GM23248 (cell line): Measurements from ENCODE around the gene USP2. TPM values are rescaled to one million over a fixed set of nuclear protein-coding genes. Genes with fewer than 3 reads are reported as not detected.
A peak's percentile ranks its signal among the peaks of the same experiment; 100 is the strongest.

Experiments used
- DNase-seq: peaks from one replicate; pipeline ENCODE4 v3.0.0-alpha.2; 2015
- H2AFZ ChIP-seq: fragments of 200-600 bp; sonication (generic); 2 replicates; pipeline ENCODE4 v1.6.1; 2016; ENCODE audit warnings: antibody characterized with exemption
- H3F3A ChIP-seq: fragments of 200-600 bp; sonication (generic); 2 replicates; pipeline ENCODE4 v1.6.1; 2016; ENCODE audit warnings: mild to moderate bottlenecking, antibody characterized with exemption, mixed run types; ENCODE audit not compliant: insufficient read depth
- H3K27ac ChIP-seq: fragments of 200-600 bp; sonication (generic); 2 replicates; pipeline ENCODE4 v1.5.1; 2016; ENCODE audit warnings: mild to moderate bottlenecking
- H3K27me3 ChIP-seq: fragments of 200-600 bp; sonication (generic); replicated peaks from 2 replicates; pipeline ENCODE4 v1.6.1; 2016; ENCODE audit warnings: mild to moderate bottlenecking; ENCODE audit not compliant: insufficient read depth
- H3K36me3 ChIP-seq: fragments of 200-600 bp; sonication (generic); 2 replicates; pipeline ENCODE4 v1.6.1; 2016; ENCODE audit warnings: low read depth, mild to moderate bottlenecking
- H3K4me1 ChIP-seq: fragments of 200-600 bp; sonication (generic); 2 replicates; pipeline ENCODE4 v1.6.1; 2016; ENCODE audit warnings: mild to moderate bottlenecking; ENCODE audit not compliant: insufficient read depth
- H3K4me2 ChIP-seq: fragments of 200-600 bp; sonication (generic); one replicate; pipeline ENCODE4 v1.6.1; 2016; ENCODE audit warnings: mild to moderate bottlenecking; ENCODE audit not compliant: unreplicated experiment
- H3K4me3 ChIP-seq: fragments of 200-600 bp; sonication (generic); 2 replicates; pipeline ENCODE4 v1.5.1; 2016; ENCODE audit warnings: mild to moderate bottlenecking
- H3K79me2 ChIP-seq: fragments of 200-600 bp; sonication (generic); 2 replicates; pipeline ENCODE4 v1.6.1; 2016; ENCODE audit warnings: mild to moderate bottlenecking; ENCODE audit not compliant: insufficient read depth
- H3K9ac ChIP-seq: fragments of 200-600 bp; sonication (generic); 2 replicates; pipeline ENCODE4 v1.6.1; 2016; ENCODE audit warnings: mild to moderate bottlenecking
- H3K9me2 ChIP-seq: fragments of 200-600 bp; sonication (generic); 2 replicates; pipeline ENCODE4 v1.6.1; 2016; ENCODE audit warnings: mixed run types, mild to moderate bottlenecking, moderate library complexity; ENCODE audit not compliant: insufficient read depth
- H3K9me3 ChIP-seq: fragments of 200-600 bp; sonication (generic); one replicate; pipeline ENCODE4 v1.6.1; 2017; ENCODE audit warnings: low read depth
- H4K20me1 ChIP-seq: fragments of 200-600 bp; sonication (generic); 2 replicates; pipeline ENCODE4 v1.6.0; 2016; ENCODE audit not compliant: insufficient read depth
- EZH2 ChIP-seq: fragments of 200-600 bp; sonication (generic); IDR thresholded peaks from 2 replicates; pipeline ENCODE4 v1.6.1; 2018; ENCODE audit warnings: antibody characterized with exemption, mild to moderate bottlenecking; ENCODE audit not compliant: insufficient read depth, poor library complexity, severe bottlenecking
- EZH2phosphoT487 ChIP-seq: fragments of 200-600 bp; sonication (generic); IDR thresholded peaks from 2 replicates; pipeline ENCODE4 v1.6.1; 2018; ENCODE audit warnings: antibody characterized with exemption, moderate library complexity, mild to moderate bottlenecking, low read depth; ENCODE audit not compliant: insufficient read depth
- WGBS, 2 experiments: methylation state at CpG; one replicate each; pipeline ENCODE4 v1.1.6; 2015 to 2017; ENCODE audit warnings: low lambda C conversion rate in 2 of 2, low coverage in 1 of 2; ENCODE audit errors: missing lambda C conversion rate in 2 of 2; 5-methylcytosine and 5-hydroxymethylcytosine counted together
- in situ Hi-C: fragments of 300-500 bp; cut with MboI; formaldehyde crosslinking; loops from 2 replicates; pipeline ENCODE4 v1.15.0; 2020
- microRNA-seq: library from miRNA; unstranded; fragments of <30 nt; microRNA quantifications from one replicate; pipeline ENCODE4, GENCODE V29; 2016; ENCODE audit warnings: borderline number of aligned reads
- polyA plus RNA-seq: library from polyadenylated mRNA; unstranded; fragments of >200 nt; fragmentation: Nextera tagmentation; extraction: Ambion mirVana; gene quantifications from 2 replicates; pipeline ENCODE4 v1.2.1, GENCODE V29; 2016
- small RNA-seq: library from RNA; depleted of rRNA; stranded (forward); fragments of <200 nt; gene quantifications from one replicate; pipeline ENCODE3, GENCODE V24; 2014; ENCODE audit warnings: low read depth, low replicate concordance
- total RNA-seq: library from RNA; depleted of rRNA; stranded (reverse); fragments of >200 nt; shearing (Covaris generic); gene quantifications from 2 replicates; pipeline ENCODE4 v1.2.3, GENCODE V29; 2014; rRNA removed

USP2 gene
- total and polyA plus RNA-seq, 2 experiments from 2014 or later: 0.33 TPM; not detected in 1

DNA sequence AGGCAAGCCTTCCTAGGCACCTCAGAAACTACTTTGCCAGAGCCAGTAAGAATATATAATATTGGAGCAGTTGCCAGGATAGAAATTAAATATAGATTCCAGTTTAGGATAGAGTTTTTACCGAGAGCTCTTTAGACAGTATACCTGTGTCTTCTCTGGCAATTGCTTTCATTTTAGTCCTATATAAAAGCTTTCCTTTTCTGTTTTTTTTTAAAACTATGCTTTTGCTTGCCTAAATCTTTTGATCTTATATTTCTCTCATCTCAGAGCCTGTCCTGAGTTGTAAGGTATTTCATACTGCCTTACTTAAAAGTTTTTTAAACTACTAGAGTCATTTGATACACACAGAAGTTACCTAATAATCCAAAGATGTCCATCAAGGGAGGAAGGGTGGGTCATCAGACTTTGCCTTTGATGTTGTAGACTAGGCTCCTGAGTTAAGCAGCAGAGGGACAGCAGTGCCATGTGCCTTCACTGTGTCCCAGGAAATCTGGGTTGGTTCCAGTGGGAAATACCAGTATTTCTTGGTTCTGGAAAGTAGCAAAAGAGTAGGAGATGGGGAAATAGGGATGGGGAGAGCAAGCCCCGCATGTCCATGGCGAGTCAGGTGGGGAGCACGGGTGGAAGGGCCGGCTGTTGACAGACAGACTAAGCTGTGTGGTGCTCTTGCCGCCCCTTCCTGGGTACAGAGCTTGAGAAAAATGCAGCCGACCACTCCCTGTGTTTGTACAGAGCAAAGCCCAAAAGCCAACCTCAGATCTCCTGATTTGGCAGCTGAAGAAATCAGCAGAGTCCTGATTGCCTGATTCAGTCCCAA lies 75.7 kb downstream of the USP2 start:
- no peaks in the 10 kb centered on the region for H3K9me3 ChIP-seq
- no peak overlapping the region for H3K9ac ChIP-seq
- H3K4me1 ChIP-seq: peaks cover 8% of the 10 kb centered on the region; the same call in 1 of the 2 replicates
- no peaks in the 10 kb centered on the region for H3K79me2 ChIP-seq
- 0 out of 2 replicates have a peak, but pooled peaks cover 17% of the 10 kb centered on the region for H3F3A ChIP-seq
- no peak overlapping the region for H3K4me3 ChIP-seq
- H3K27ac ChIP-seq: 0 out of 2 replicates have a peak overlapping the region, but pooled peaks have one; percentile 19
- H3K4me2 ChIP-seq: no peak overlapping the region
- peaks cover 24% of the 10 kb centered on the region for H3K36me3 ChIP-seq
- TF ChIP-seq EZH2phosphoT487 (no peak), EZH2 (no peak)
- WGBS, 2 experiments: 95 to 100% methylated on average over 7 of the region's 7 CpGs
- no peaks in the 10 kb centered on the region for H3K27me3 ChIP-seq
- H4K20me1 ChIP-seq: no peaks in the 10 kb centered on the region
- no peak overlapping the region for H2AFZ ChIP-seq
- in situ Hi-C loops: no loop called here
- DNase-seq: no peak
- no peaks in the 10 kb centered on the region for H3K9me2 ChIP-seq

Small RNA genes lying within 50 kb of the gene (microRNA-seq; reads per million reads assigned to microRNA genes)
- gene MIR6756: not detected

Small RNA genes lying within 50 kb of the gene (small RNA-seq; reads per million reads assigned to genes)
- gene AP003396.4 (not detected), gene RF01225 (not detected)

Other genes starting within 250 kb of the USP2 start
- not detected in 2 replicates for gene ABCG4, start 232.6 kb downstream of the USP2 start, total RNA-seq
- 0.06 and 0.14 TPM in 2 replicates for gene ABCG4, start 232.6 kb downstream of the USP2 start, polyA plus RNA-seq
- gene NLRX1, start 213.0 kb downstream of the USP2 start, total RNA-seq: 19.7 and 28.0 TPM in 2 replicates
- gene NLRX1, start 213.0 kb downstream of the USP2 start, polyA plus RNA-seq: 13.4 and 13.8 TPM in 2 replicates
- gene NHERF4, start 196.2 kb downstream of the USP2 start, total RNA-seq: not detected in 2 replicates
- gene NHERF4, start 196.2 kb downstream of the USP2 start, polyA plus RNA-seq: not detected in 2 replicates
- 7.8 and 8.6 TPM in 2 replicates for gene CBL, start 175.4 kb downstream of the USP2 start, total RNA-seq
- 5.0 and 5.8 TPM in 2 replicates for gene CBL, start 175.4 kb downstream of the USP2 start, polyA plus RNA-seq
- 40.4 and 61.3 TPM in 2 replicates for gene MCAM, start 64.6 kb downstream of the USP2 start, total RNA-seq
- gene MCAM, start 64.6 kb downstream of the USP2 start, polyA plus RNA-seq: 8.6 and 10.5 TPM in 2 replicates
- gene RNF26, start 47.2 kb downstream of the USP2 start, total RNA-seq: 6.4 and 8.0 TPM in 2 replicates
- gene RNF26, start 47.2 kb downstream of the USP2 start, polyA plus RNA-seq: 49.5 and 53.1 TPM in 2 replicates
- 23.4 and 27.9 TPM in 2 replicates for gene C1QTNF5, start 40.8 kb downstream of the USP2 start, total RNA-seq
- 4.5 and 6.2 TPM in 2 replicates for gene C1QTNF5, start 40.8 kb downstream of the USP2 start, polyA plus RNA-seq
- gene MFRP, start 35.0 kb downstream of the USP2 start, total RNA-seq: 0.13 TPM in 1 of 2 replicates, not detected in the other
- gene MFRP, start 35.0 kb downstream of the USP2 start, polyA plus RNA-seq: not detected in 2 replicates
- gene THY1, start 41.5 kb upstream of the USP2 start, total RNA-seq: 1,197 and 1,694 TPM in 2 replicates
- 1,640 and 1,703 TPM in 2 replicates for gene THY1, start 41.5 kb upstream of the USP2 start, polyA plus RNA-seq